GM18868 (cell line): ENCODE results near the gene KRT83.

ENCODE experiments used
- ATAC-seq: cut with Tn5 transposase; IDR thresholded peaks from one replicate; pipeline ENCODE4 v1.9.1; 2021; ENCODE audit warnings: mild to moderate bottlenecking, moderate library complexity; ENCODE audit not compliant: unreplicated experiment

KRT83 gene

DNA sequence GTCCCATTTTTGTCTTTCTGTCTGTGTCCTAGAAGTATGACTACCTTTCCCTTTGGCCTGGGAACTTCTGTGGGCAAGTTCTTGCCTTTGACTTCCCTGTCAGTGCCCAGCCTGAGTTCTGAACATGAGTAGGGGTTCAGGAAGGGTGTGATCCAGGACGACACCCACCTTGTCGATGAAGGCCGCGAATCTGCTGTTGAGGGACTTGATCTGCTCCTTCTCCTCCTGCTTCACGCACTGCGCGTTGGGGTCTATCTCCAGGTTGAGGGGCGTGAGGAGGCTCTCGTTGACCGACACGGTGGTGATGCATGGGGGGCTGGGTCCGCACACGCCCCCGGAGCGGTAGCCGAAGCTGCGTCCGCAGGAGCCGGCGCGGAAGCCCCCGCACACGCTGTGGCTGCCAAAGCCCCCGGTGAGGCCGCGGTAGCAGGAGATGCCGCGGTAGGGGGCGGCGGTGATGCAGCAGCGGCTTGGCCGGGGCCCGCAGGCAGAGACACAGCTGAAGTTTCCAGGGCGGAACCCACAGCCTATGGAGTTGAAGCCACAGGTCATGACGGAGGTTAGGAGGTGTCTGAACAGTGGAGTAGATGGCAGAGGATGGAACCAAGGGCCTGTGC lies at the start of gene KRT83:
KRT83 (minus strand) TSS at position 615 of the 617 bp plus-strand sequence; CDS start at position 552, 63 bp downstream.
- no peak for ATAC-seq

DNA sequence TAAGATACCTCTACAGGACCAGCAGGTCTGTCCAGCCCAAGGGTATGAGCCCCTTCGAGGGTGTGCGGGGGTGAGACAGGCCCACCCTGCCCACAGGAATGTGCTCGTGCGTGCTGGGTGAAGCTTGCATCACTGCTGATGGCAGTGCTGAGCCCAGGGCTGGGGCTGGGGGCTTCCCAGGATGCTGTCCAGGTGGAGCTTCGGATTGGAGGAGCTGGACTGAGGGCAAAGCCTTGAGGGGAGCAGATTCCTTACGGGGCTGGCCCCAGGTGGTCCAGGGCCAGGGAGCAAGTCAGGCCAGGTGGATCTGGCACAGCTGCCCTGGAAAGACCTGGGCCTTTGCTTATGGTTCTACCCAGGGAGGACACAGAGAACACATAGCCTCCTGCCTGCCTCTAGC lies 48.6 kb upstream of the KRT83 start:
- no peak for ATAC-seq

GRCh38 chr12:52369211-52369610 lies 48.0 kb upstream of the KRT83 start:
- no peak for ATAC-seq

GRCh38 chr12:52368508-52368907 lies 47.3 kb upstream of the KRT83 start:
- ATAC-seq, result no peak

DNA sequence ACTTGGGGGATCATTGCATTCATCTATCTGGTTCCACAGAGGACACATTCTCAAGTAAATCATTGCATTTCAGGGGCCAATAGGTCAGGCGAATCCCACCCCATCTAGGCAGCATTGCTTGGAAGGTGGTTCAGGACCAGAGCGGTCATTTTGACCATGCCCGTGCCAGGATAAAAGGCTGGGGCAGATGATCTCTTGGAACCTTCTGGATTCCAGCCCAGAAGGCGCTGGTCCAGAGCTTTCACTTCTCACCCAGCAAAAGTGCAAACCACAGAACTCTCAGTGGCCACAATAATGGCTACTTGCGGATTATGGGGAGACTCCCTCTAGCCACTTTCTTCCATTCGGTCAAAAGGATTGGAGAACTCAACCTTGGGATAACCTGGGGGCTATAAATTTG lies 46.7 kb upstream of the KRT83 start:
- ATAC-seq, result no peak

GRCh38 chr12:52366738-52367485 lies 45.7 kb upstream of the KRT83 start, which contains the start of gene KRT85:
Gene KRT85, minus strand, starts transcription at chr12:52367481. Its CDS starts 76 bp downstream, at chr12:52367405.
- no peak for ATAC-seq

GRCh38 chr12:52364901-52365489 lies 43.8 kb upstream of the KRT83 start:
- ATAC-seq, result no peak

GRCh38 chr12:52364061-52364460 lies 42.9 kb upstream of the KRT83 start:
- ATAC-seq, result no peak

- ATAC-seq, result no peak
Measured at GRCh38 chr12:52363111-52363679, 42.0 kb upstream of the KRT83 start.

DNA sequence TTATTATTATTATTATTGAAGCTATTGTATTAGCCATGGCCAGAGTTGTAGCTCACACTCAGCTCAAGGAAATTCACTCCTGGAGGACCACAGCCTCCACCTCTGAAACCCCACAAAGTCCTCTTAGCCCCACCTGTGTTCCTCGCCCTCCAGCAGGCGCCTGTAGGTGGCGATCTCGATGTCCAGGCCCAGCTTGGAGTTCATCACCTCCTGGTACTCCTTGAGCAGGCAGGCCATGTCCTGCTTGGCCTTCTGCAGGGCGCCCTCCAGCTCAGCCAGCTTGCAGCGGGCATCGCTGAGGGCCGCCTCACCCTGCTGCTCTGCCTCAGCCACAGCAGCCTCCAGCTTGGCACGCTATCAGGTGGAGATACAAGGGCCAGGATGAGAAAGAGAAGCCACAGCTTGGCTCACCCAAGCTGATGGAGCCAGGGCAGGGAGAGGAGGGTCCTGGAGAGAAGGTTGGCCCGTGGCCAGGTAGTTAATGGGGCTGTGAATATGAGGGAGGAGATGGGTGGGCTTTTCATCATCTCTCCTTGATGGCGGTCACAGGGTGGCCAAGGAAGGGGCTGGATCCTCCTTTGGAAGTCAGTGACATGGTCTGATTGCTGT lies 41.0 kb upstream of the KRT83 start:
- no peak for ATAC-seq

DNA sequence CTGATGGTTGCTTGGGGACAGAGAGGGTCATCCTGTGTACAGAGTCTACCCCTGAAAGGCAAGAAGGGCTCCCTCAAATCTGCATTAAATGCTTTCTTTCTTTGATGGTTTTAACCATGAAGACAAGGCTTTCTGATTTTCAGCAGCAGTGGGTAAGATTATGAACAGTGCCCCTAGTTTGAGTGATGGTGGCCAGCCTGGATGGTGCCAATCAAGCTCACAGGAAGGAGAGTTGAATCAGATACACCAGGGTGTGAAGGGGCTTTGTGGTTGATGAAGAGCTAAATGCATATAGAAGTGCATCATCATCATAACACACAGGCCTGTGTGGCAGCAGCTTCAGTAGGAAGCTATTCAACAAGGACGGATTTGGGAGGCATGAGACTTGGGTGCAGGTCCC lies 40.4 kb upstream of the KRT83 start:
- ATAC-seq, result no peak

- ATAC-seq, result no peak
Measured at GRCh38 chr12:52360663-52361271, 39.6 kb upstream of the KRT83 start.

- no peak for ATAC-seq
Measured at GRCh38 chr12:52360106-52360662, 39.0 kb upstream of the KRT83 start.

DNA sequence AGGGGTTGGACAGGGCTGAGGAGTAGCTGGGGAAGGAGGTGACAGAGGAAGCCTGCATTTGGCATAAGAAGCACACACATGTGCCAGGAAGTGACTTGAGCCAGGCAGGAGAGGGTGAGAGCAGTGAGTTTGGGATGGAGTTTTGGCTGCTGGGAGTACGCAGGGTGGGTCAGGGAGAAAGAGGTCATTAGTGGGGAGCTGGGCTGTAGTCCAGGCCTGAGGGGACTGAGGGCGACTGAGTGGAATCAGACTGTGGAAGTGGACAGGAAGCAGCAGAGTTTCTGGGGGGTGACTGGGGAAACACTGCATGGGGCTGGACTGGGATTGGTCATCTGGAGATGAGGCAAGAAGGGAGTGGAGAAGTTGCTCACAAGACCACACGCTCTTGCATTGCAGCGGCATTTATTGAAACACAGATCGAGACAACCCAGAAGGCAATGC lies 38.4 kb upstream of the KRT83 start:
- ATAC-seq, result no peak

DNA sequence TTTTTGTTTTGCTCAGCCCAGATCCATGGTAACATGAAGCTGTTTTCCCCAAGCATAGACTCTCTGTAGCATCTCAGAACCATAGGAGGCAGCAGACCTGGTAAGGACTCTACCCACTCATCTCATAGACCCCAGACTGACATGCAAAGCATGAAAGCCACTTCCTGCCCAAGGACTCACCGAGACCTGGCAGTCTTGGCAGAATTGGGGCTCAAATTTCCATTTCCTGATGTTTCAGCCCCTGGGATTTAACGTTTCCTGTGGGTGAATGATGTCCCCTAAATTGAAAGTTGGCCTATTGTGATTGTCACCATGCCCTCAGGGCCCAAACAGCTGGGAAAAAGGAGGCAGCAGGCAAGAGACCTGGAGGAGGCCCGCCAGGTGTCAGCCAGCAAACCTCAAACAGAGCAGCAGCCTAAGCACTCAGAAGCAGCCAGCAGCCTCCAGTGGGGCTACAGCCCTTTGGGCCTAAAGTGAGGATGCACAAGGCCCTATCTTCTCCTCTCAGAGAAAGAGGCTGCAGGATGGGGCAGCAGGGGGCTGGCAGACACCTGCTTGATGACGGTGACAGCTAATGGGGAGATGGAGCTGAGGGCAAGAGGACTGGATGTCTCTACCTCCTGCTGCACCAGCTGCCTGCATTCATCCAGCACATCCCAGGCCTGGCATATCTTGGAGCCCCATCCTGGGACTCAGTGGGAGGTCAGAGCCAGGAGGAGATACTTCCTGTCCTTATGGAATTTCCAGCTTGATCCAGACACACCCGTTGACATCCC lies 37.6 kb upstream of the KRT83 start:
- peak; percentile 91 for ATAC-seq

DNA sequence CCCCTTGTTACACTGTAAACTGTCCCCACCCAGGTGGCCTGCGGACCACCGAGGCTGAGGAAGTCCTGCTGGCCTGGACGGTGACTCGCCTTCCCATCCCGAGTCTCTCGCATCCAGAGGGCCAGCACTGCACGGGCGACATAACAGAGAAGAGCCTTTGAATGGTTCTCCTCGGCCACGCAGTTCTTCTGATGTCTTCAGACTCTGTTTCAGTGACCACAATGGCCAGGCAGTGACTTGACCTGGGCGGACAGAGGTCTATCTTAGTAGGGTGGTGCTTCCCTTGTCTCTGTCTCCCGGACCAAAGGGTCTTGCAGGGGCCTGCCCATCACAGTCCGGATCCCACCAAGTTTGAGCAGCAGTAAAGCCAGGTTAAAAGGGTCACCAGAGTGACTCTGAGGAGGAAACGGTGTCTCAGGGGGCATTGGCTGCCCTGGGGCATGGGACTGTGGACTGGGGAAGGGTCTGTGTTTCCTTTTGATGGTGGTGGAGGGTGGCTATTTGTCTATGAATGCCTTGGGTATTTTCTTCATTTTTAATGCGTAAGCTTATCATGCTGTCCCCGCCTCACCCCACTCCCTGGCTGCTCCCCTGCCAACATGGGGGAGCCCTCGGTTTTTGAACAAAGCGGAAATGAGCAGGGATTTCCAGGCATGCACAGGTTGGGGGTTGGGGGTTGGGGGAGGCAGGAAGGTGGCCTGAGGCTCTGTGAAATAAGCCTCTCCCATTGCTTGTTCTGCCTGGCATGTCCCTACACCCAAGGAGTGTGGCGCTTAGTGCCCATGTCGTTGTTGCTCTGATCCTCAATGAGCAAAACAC lies 35.8 kb upstream of the KRT83 start:
- ATAC-seq, result no peak

- no peak for ATAC-seq
Measured at GRCh38 chr12:52356031-52356761, 35.0 kb upstream of the KRT83 start.

DNA sequence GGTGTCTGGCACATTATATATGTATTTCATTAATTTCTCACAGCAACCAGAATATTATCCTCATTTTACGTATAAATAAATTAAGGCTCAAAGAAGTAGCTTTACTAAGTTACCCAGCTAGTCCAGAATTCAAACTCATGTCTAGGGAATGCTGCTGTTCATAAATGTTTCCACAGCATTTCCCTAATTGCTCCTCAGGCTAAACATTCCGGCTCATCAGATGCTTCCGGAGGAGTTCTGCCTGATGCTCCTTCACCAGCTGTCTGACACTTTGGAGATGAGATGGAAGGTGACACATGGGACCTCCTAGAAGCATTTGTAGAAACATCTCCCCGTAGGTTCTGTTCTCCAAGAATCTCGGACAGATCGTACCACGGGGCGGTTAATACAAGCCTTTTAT lies 34.0 kb upstream of the KRT83 start:
- ATAC-seq, result no peak
